ENCODE results near the gene MYO1E. TPM values are rescaled to one million over a fixed set of nuclear protein-coding genes. Genes with fewer than 3 reads are reported as not detected.

Gene MYO1E
- total RNA-seq, 5 donors from 2014 or later (not counting 1 experiment from before 2014, with no cell fraction given), result 1.3 to 11.7 (median 4.3) TPM

DNA sequence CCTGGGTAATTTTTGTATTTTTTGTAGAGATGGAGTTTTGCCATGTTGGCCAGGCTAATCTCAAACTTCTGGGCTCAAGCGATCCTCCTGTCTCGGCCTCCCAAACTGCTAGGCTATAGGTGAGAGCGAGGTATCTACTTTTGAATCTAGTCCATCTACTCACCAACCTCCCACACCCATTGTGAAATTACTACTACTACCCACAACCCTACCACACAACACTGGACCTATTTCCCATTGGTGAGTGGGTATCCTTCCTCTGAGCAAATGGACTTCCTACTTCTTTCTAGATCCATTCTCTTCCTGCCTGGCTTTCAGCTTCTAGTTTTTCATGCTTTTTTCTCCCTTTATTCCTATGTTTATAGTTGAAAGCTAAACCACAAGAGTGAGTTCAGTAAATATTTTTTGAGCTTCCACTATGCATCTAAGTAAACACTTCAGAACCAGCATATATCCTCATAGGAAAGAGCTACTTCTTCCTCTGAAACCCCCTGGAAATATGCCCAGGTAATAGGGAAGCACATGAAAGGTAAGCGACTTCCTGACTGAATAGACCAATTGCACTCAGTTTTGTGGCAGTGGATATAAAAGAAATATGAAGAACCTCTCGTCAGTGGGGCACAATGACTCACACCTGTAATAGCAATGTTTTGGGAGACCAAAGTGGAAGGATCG is 39.1 kb downstream of the MYO1E start:
- Mint-ChIP-seq H3K4me3 (no peak overlapping the region), H3K4me1 (no peaks in the 10 kb centered on the region), H3K9me3 (no peaks in the 10 kb centered on the region), H3K27ac (no peak overlapping the region), H3K36me3 (no peaks in the 10 kb centered on the region), H3K27me3 (peaks cover 2 to 3% of the 10 kb centered on the region in 2 donors)
- Histone ChIP-seq H3K4me1 (ENCODE audit: control insufficient read depth in 1 of 2, extremely low read depth in 1 of 2, insufficient read depth in 2 of 2, low read length in 2 of 2) (no peaks in the 10 kb centered on the region), H3K9me3 (no peaks in the 10 kb centered on the region), H3K4me3 (ENCODE audit: control insufficient read depth in 1 of 2, extremely low read depth in 1 of 2, low read length in 1 of 2) (no peak overlapping the region), H3K27me3 (replicated peaks in 1 of 2; ENCODE audit: control insufficient read depth in 2 of 2, extremely low read depth in 1 of 2, insufficient read depth in 2 of 2, low read length in 1 of 2) (peaks cover 0 to 3% of the 10 kb centered on the region in 2 experiments), H3K27ac (ENCODE audit: low read length) (no peak overlapping the region), H3K36me3 (ENCODE audit: control insufficient read depth in 2 of 2, extremely low read depth in 1 of 2, insufficient read depth in 1 of 2, low read length in 1 of 2) (no peaks in the 10 kb centered on the region)
- CTCF ChIA-PET, result no interaction called here
- POLR2A ChIA-PET, result no interaction called here
- no peak for ATAC-seq (replicated peaks in 1 of 4)
- 100% methylated on average over 3 of the region's 6 CpGs for WGBS (ENCODE audit: insufficient coverage)
- no peak for DNase-seq

DNA sequence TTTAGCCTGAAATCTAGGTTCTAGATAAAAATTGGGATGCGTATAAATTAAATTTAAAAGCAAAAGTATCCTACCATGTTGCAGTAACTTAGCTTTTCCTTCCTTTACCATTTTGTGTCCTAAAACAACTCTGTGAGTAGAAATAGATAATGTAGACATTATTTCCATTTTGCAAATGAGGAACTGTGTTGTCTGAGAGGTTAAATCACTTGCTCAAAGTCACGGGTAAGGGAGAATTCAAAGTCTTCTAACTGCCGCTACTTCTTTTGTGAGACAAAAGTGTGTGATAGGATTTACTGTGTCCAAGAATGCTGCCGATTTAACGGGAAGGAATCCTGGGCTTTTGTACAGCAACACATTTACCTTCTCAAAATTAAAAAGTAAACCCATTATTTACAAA is 40.7 kb downstream of the MYO1E start:
- Mint-ChIP-seq H3K9me3 (no peaks in the 10 kb centered on the region), H3K4me3 (no peak overlapping the region), H3K4me1 (peaks cover 5 to 7% (median 5%) of the 10 kb centered on the region in 3 donors), H3K27me3 (peaks cover 2 to 3% of the 10 kb centered on the region in 2 donors), H3K27ac (no peak overlapping the region), H3K36me3 (no peaks in the 10 kb centered on the region)
- Histone ChIP-seq H3K4me3 (ENCODE audit: control insufficient read depth in 1 of 2, extremely low read depth in 1 of 2, low read length in 1 of 2) (no peak overlapping the region), H3K27ac (ENCODE audit: low read length) (no peak overlapping the region), H3K27me3 (replicated peaks in 1 of 2; ENCODE audit: control insufficient read depth in 2 of 2, extremely low read depth in 1 of 2, insufficient read depth in 2 of 2, low read length in 1 of 2) (peaks cover 0 to 3% of the 10 kb centered on the region in 2 experiments), H3K9me3 (no peaks in the 10 kb centered on the region), H3K36me3 (ENCODE audit: control insufficient read depth in 2 of 2, extremely low read depth in 1 of 2, insufficient read depth in 1 of 2, low read length in 1 of 2) (no peaks in the 10 kb centered on the region), H3K4me1 (ENCODE audit: control insufficient read depth in 1 of 2, extremely low read depth in 1 of 2, insufficient read depth in 2 of 2, low read length in 2 of 2) (peaks cover 0 to 4% of the 10 kb centered on the region in 2 experiments)
- ATAC-seq (replicated peaks in 1 of 4), result no peak
- WGBS (ENCODE audit: insufficient coverage), result no CpG with 5 or more reads among the region's 5 CpGs
- CTCF ChIA-PET, result no interaction called here
- POLR2A ChIA-PET, result no interaction called here
- DNase-seq, result no peak

DNA sequence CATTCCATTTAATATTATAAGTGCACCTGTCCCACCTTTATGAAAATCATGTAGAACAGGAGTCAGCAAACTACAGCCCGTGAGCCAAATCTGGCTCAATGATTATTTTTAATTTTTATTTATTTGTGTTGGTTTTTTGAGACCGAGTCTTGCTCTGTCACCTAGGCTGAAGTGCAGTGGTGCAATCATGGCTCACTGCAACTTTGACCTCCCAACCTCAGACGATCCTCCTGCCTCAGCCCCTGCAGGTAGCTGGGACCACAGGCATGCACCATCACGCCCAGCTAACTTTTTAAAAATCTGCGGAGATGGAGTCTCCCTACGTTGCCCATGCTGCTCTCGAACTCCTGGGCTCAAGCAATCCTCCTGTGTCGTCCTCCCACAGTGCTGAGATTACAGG is 42.0 kb downstream of the MYO1E start:
- H3K27me3 ChIP-seq (replicated peaks in 1 of 2; ENCODE audit: control insufficient read depth in 2 of 2, extremely low read depth in 1 of 2, insufficient read depth in 2 of 2, low read length in 1 of 2), result peaks cover 0 to 3% of the 10 kb centered on the region in 2 experiments
- H3K4me1 ChIP-seq (ENCODE audit: control insufficient read depth in 1 of 2, extremely low read depth in 1 of 2, insufficient read depth in 2 of 2, low read length in 2 of 2), result peaks cover 0 to 4% of the 10 kb centered on the region in 2 experiments
- WGBS (ENCODE audit: insufficient coverage), result 77% methylated on average over 7 of the region's 8 CpGs
- ChIA-PET CTCF (no interaction called here), POLR2A (no interaction called here)
- no peak for ATAC-seq (replicated peaks in 1 of 4)
- no peak for DNase-seq
- H3K36me3 ChIP-seq (ENCODE audit: control insufficient read depth in 2 of 2, extremely low read depth in 1 of 2, insufficient read depth in 1 of 2, low read length in 1 of 2), result no peaks in the 10 kb centered on the region
- no peak overlapping the region for H3K27ac Mint-ChIP-seq
- H3K4me3 ChIP-seq (ENCODE audit: control insufficient read depth in 1 of 2, extremely low read depth in 1 of 2, low read length in 1 of 2), result no peak overlapping the region
- peaks cover 5 to 7% (median 5%) of the 10 kb centered on the region in 3 donors for H3K4me1 Mint-ChIP-seq
- H3K27ac ChIP-seq (ENCODE audit: low read length), result no peak overlapping the region
- H3K27me3 Mint-ChIP-seq, result peaks cover 2 to 3% of the 10 kb centered on the region in 2 donors
- H3K9me3 ChIP-seq, result no peaks in the 10 kb centered on the region
- no peaks in the 10 kb centered on the region for H3K36me3 Mint-ChIP-seq
- H3K9me3 Mint-ChIP-seq, result no peaks in the 10 kb centered on the region
- H3K4me3 Mint-ChIP-seq, result no peak overlapping the region

- ChIA-PET POLR2A (no interaction called here), CTCF (interaction anchor here in 1 of 2 donors (0.5 to 0.6 kb wide), 2 partner anchors 11 to 96 kb away, joined by 5 to 6 read pairs; no protein-coding TSS in a partner anchor)
- Histone ChIP-seq H3K4me3 (ENCODE audit: control insufficient read depth in 1 of 2, extremely low read depth in 1 of 2, low read length in 1 of 2) (no peak overlapping the region), H3K36me3 (ENCODE audit: control insufficient read depth in 2 of 2, extremely low read depth in 1 of 2, insufficient read depth in 1 of 2, low read length in 1 of 2) (no peaks in the 10 kb centered on the region), H3K9me3 (no peaks in the 10 kb centered on the region), H3K27me3 (replicated peaks in 1 of 2; ENCODE audit: control insufficient read depth in 2 of 2, extremely low read depth in 1 of 2, insufficient read depth in 2 of 2, low read length in 1 of 2) (peaks cover 0 to 3% of the 10 kb centered on the region in 2 experiments), H3K4me1 (ENCODE audit: control insufficient read depth in 1 of 2, extremely low read depth in 1 of 2, insufficient read depth in 2 of 2, low read length in 2 of 2) (peaks cover 0 to 4% of the 10 kb centered on the region in 2 experiments), H3K27ac (ENCODE audit: low read length) (no peak overlapping the region)
- Mint-ChIP-seq H3K9me3 (no peaks in the 10 kb centered on the region), H3K36me3 (no peaks in the 10 kb centered on the region), H3K27me3 (peaks cover 2 to 3% of the 10 kb centered on the region in 2 donors), H3K27ac (no peak overlapping the region), H3K4me3 (no peak overlapping the region), H3K4me1 (peaks cover 5 to 7% (median 5%) of the 10 kb centered on the region in 3 donors)
- DNase-seq (no peak), ATAC-seq (replicated peaks in 1 of 4) (no peak)
- WGBS (ENCODE audit: insufficient coverage), result 89% methylated on average over 2 of the region's 6 CpGs
Observed at GRCh38 chr15:59329570-59330350, 42.9 kb downstream of the MYO1E start.

DNA sequence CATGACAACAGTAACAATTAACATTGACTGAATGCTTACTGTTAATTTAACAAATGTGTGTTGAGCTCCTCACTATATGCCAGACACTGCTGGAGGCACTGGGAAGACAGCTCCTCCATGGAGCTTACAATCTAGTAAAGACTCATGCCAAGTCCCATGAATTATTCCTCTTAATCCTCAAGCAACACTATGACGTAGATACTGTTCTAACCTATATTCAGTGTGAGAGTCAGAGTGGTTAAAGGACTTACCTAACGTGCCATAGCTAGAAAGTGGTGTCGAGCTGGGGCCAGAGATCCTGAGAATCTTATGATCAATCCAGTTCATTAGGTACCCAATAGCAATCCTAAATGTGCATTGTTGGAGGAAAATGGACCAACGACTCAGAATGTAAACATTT is 43.6 kb downstream of the MYO1E start:
- no peak overlapping the region for H3K27ac ChIP-seq (ENCODE audit: low read length)
- no CpG with 5 or more reads among the region's 4 CpGs for WGBS (ENCODE audit: insufficient coverage)
- Mint-ChIP-seq H3K4me1 (peaks cover 5 to 7% (median 5%) of the 10 kb centered on the region in 3 donors), H3K36me3 (no peaks in the 10 kb centered on the region), H3K9me3 (no peaks in the 10 kb centered on the region), H3K4me3 (no peak overlapping the region), H3K27ac (no peak overlapping the region), H3K27me3 (peaks cover 2 to 3% of the 10 kb centered on the region in 2 donors)
- H3K9me3 ChIP-seq, result no peaks in the 10 kb centered on the region
- no peak overlapping the region for H3K4me3 ChIP-seq (ENCODE audit: control insufficient read depth in 1 of 2, extremely low read depth in 1 of 2, low read length in 1 of 2)
- H3K4me1 ChIP-seq (ENCODE audit: control insufficient read depth in 1 of 2, extremely low read depth in 1 of 2, insufficient read depth in 2 of 2, low read length in 2 of 2), result peaks cover 0 to 4% of the 10 kb centered on the region in 2 experiments
- peaks cover 0 to 3% of the 10 kb centered on the region in 2 experiments for H3K27me3 ChIP-seq (replicated peaks in 1 of 2; ENCODE audit: control insufficient read depth in 2 of 2, extremely low read depth in 1 of 2, insufficient read depth in 2 of 2, low read length in 1 of 2)
- ATAC-seq (replicated peaks in 1 of 4), result no peak
- H3K36me3 ChIP-seq (ENCODE audit: control insufficient read depth in 2 of 2, extremely low read depth in 1 of 2, insufficient read depth in 1 of 2, low read length in 1 of 2), result no peaks in the 10 kb centered on the region
- POLR2A ChIA-PET, result interaction anchor here in 1 of 2 donors (0.5 kb wide), 1 partner anchor 224 kb away, joined by 3 read pairs; no protein-coding TSS in a partner anchor
- CTCF ChIA-PET, result interaction anchor here in 1 of 2 donors (0.6 kb wide), 1 partner anchor 11 kb away, joined by 5 read pairs; no protein-coding TSS in a partner anchor
- DNase-seq, result no peak

DNA sequence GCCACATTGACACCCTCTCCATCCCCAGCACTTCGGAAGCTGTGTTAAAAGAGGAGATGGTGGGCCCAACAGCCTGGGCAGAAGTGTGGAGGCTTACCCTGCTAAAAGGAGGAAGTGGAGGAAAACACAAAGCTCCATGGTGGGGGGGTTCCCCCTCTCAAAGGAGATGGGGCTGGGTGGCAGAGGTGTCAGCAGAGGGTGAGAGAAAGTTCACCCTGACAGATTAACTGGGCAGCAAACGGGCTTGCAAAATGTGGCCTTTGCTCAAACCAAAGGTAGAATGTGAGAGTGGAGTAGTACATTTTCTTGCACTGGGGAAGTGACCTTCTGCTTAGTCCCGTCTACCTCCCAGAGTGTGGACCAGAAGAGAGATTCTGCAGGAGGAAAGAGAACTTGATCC is 44.7 kb downstream of the MYO1E start:
- Histone ChIP-seq H3K4me3 (ENCODE audit: control insufficient read depth in 1 of 2, extremely low read depth in 1 of 2, low read length in 1 of 2) (no peak overlapping the region), H3K4me1 (ENCODE audit: control insufficient read depth in 1 of 2, extremely low read depth in 1 of 2, insufficient read depth in 2 of 2, low read length in 2 of 2) (peaks cover 0 to 4% of the 10 kb centered on the region in 2 experiments), H3K27me3 (replicated peaks in 1 of 2; ENCODE audit: control insufficient read depth in 2 of 2, extremely low read depth in 1 of 2, insufficient read depth in 2 of 2, low read length in 1 of 2) (peaks cover 0 to 3% of the 10 kb centered on the region in 2 experiments), H3K36me3 (ENCODE audit: control insufficient read depth in 2 of 2, extremely low read depth in 1 of 2, insufficient read depth in 1 of 2, low read length in 1 of 2) (no peaks in the 10 kb centered on the region), H3K9me3 (no peaks in the 10 kb centered on the region), H3K27ac (ENCODE audit: low read length) (no peak overlapping the region)
- POLR2A ChIA-PET, result no interaction called here
- peak in 11 of 35 experiments; percentile 1 to 30 (median 10) for DNase-seq
- peak in 1 of 4 experiments; percentile 55 for ATAC-seq (replicated peaks in 1 of 4)
- no peak overlapping the region for H3K4me3 Mint-ChIP-seq
- WGBS (ENCODE audit: insufficient coverage), result 33% methylated on average over 1 of the region's 3 CpGs
- CTCF ChIA-PET, result no interaction called here
- peaks cover 0 to 3% of the 10 kb centered on the region in 2 donors for H3K27me3 Mint-ChIP-seq
- H3K27ac Mint-ChIP-seq, result no peak overlapping the region
- peaks cover 5 to 7% (median 5%) of the 10 kb centered on the region in 3 donors for H3K4me1 Mint-ChIP-seq
- no peaks in the 10 kb centered on the region for H3K9me3 Mint-ChIP-seq
- no peaks in the 10 kb centered on the region for H3K36me3 Mint-ChIP-seq
